ENCODE measurements around the gene ZNF431.
"Not testable (repeated sequence)": the region's sequence is repeated elsewhere in the genome, so short reads cannot be mapped to it uniquely, and the experiment has no call there.

Gene ZNF431

DNA sequence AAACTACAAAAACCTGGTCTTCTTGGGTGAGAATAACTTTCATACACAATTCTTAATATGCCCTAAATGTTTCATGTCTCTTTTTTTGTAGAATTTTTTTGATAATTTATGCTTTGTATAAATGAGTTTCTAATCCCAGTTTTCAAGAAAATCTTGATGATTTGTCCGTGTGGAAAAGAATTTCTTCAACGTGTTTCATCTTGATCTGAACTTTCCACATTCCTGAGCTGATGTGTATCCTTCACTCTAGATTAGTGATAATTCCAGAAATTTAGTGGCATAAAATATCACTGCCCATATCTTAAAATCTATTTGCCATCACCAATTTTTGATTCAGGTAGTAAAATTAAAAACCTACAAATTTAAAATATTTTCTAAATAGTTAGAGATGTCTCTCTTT lies 24.6 kb downstream of the ZNF431 start:
- H3K4me3 Mint-ChIP-seq = no peak overlapping the region
- intact Hi-C loops (cut with micrococcal nuclease) = no loop called here
- peaks cover 86% of the 10 kb centered on the region for H3K36me3 Mint-ChIP-seq (ENCODE audit: low read depth)
- H3K27me3 Mint-ChIP-seq = no peaks in the 10 kb centered on the region
- H3K27ac Mint-ChIP-seq = no peak overlapping the region
- H3K9me3 Mint-ChIP-seq = peaks cover 7% of the 10 kb centered on the region
- no peaks in the 10 kb centered on the region for H3K4me1 Mint-ChIP-seq (ENCODE audit: low read depth)

GRCh38 chr19:21197590-21198295 lies 55.9 kb downstream of the ZNF431 start:
- intact Hi-C loops (cut with micrococcal nuclease) = no loop called here
- Mint-ChIP-seq H3K4me1 (ENCODE audit: low read depth) (peaks cover 12% of the 10 kb centered on the region), H3K36me3 (ENCODE audit: low read depth) (no peaks in the 10 kb centered on the region), H3K9me3 (no peaks in the 10 kb centered on the region), H3K27ac (no peak overlapping the region), H3K27me3 (no peaks in the 10 kb centered on the region), H3K4me3 (no peak overlapping the region)

DNA sequence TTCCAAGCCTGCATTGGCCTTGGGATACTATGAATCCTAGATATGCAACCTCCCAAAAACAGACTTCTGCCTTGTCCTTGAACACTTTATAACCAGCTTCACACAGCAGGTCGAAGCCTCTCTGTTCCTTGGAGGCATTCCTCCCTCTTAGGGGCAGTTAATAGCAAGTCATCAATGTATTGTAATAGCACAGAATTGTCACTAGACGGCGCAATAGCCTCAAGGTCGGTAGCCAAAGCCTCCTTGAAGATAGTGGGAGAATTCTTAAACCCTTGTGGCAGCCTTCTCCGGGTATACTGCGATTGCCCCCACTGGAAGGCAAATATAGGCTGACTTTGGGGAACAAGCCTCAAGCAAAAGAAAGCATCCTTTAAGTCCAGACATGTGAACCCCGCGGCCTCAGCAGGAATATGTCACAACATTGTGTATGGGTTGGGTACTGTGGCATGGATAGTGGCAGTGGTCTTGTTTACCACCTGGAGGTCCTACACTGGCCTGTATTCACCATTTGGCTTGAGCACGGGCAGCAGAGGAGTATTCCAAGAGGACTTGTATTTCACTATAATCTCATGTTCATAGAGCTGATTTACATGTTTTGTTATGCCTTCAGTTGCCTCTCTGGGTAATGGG lies 61.1 kb downstream of the ZNF431 start:
- no peak overlapping the region for H3K4me3 Mint-ChIP-seq
- H3K27me3 Mint-ChIP-seq = no peaks in the 10 kb centered on the region
- H3K9me3 Mint-ChIP-seq = no peaks in the 10 kb centered on the region
- intact Hi-C loops (cut with micrococcal nuclease) = loop anchor here (1.0 to 2.0 kb wide), 3 partner anchors 279 to 688 kb away; no protein-coding TSS in a partner anchor
- no peaks in the 10 kb centered on the region for H3K36me3 Mint-ChIP-seq (ENCODE audit: low read depth)
- H3K27ac Mint-ChIP-seq = no peak overlapping the region
- H3K4me1 Mint-ChIP-seq (ENCODE audit: low read depth) = no peaks in the 10 kb centered on the region

DNA sequence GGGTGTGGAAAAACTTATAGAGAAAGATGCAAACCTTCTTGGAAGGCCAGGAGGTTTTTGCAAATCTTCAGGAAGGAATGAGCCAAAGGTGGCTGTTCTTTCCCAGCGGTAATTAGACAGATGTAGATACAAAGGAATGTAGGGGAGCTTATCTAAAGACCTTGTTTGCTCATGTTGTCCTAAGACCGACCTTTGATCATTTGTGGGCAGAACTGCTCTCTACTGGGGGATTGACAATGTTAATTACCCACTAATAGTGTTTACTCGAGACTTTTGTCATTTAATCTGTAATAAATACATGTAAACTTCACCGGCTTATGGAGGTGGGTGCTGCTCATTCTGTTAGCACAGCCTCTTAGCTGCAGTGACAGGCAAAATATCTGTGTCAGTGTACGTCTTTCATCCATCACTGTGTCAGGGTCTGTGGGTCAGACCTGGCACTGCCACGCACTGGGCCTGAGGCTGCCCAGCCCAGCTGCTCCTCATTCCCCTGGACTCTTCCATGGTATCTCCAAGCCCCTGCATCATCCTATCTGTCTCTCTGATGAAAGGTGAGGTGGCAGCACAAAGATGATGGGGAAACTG lies 68.3 kb downstream of the ZNF431 start:
- intact Hi-C loops (cut with micrococcal nuclease) = no loop called here

GRCh38 chr19:21221693-21222092 lies 79.9 kb downstream of the ZNF431 start:
- Mint-ChIP-seq H3K9me3 (no peaks in the 10 kb centered on the region), H3K4me1 (ENCODE audit: low read depth) (no peaks in the 10 kb centered on the region)
- intact Hi-C loops (cut with micrococcal nuclease) = no loop called here

More for the DNA sequence above, 68.3 kb downstream of the ZNF431 start:
- no peaks in the 10 kb centered on the region for H3K4me1 Mint-ChIP-seq (ENCODE audit: low read depth)
- no peak overlapping the region for H3K4me3 Mint-ChIP-seq
- H3K27ac Mint-ChIP-seq = no peak overlapping the region
- no peaks in the 10 kb centered on the region for H3K27me3 Mint-ChIP-seq
- H3K9me3 Mint-ChIP-seq = peaks cover 21% of the 10 kb centered on the region
- H3K36me3 Mint-ChIP-seq (ENCODE audit: low read depth) = no peaks in the 10 kb centered on the region

DNA sequence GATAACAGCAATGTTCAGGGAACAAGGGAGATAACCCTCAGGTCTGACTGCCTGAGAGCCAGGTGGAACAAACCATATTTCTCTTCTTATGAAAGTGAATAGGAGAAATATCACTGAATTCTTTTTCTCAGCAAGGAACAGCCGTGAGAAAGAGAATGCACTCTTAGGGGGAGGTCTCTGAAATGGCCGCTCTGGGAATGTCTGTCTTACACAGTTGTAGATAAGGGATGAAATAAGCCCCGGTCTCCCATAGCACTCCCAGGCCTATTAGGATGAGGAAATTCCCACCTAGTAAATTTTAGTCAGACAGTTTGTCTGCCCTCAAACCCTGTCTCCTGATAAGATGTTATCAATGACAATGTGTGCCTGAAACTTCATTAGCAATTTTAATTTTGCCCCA lies 88.1 kb downstream of the ZNF431 start:
- H3K36me3 Mint-ChIP-seq (ENCODE audit: low read depth); H3K4me3 Mint-ChIP-seq; intact Hi-C loops (cut with micrococcal nuclease); H3K4me1 Mint-ChIP-seq (ENCODE audit: low read depth); H3K27me3 Mint-ChIP-seq; H3K27ac Mint-ChIP-seq: not testable (repeated sequence)
- H3K9me3 Mint-ChIP-seq = peaks cover 64% of the 10 kb centered on the region

More at GRCh38 chr19:21221693-21222092, 79.9 kb downstream of the ZNF431 start:
- no peaks in the 10 kb centered on the region for H3K36me3 Mint-ChIP-seq (ENCODE audit: low read depth)
- H3K27ac Mint-ChIP-seq = no peak overlapping the region
- no peak overlapping the region for H3K4me3 Mint-ChIP-seq
- H3K27me3 Mint-ChIP-seq = no peaks in the 10 kb centered on the region

- intact Hi-C loops (cut with micrococcal nuclease) = no loop called here
- Mint-ChIP-seq H3K27me3 (no peaks in the 10 kb centered on the region), H3K9me3 (peaks cover 90% of the 10 kb centered on the region)
These were observed 91.9 kb downstream of the ZNF431 start for GRCh38 chr19:21233691-21234090.

DNA sequence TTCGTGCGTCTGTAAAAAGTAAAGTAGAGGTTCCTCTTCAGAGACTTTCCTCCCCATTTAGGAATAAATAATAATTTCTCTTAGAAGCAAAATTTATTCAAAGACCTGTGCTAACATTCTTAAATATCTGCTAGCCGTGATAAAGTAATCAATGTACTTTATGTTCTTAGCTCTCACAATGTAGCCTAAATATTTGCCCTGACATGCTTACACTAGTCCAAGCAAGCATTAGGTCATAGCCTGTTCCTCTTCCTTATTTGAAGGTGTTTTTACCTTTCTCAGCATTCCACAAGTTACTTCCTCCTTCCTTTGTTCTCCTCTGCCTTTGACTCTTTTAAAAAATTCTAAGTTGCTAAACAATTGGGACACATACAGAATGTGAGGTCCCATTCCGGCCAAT lies 94.9 kb downstream of the ZNF431 start:
- H3K9me3 Mint-ChIP-seq = peaks cover 62% of the 10 kb centered on the region
- H3K4me3 Mint-ChIP-seq; H3K27ac Mint-ChIP-seq; H3K36me3 Mint-ChIP-seq (ENCODE audit: low read depth); intact Hi-C loops (cut with micrococcal nuclease); H3K4me1 Mint-ChIP-seq (ENCODE audit: low read depth); H3K27me3 Mint-ChIP-seq: not testable (repeated sequence)

More at GRCh38 chr19:21233691-21234090, 91.9 kb downstream of the ZNF431 start:
- no peak overlapping the region for H3K4me3 Mint-ChIP-seq
- H3K27ac Mint-ChIP-seq = no peak overlapping the region
- H3K36me3 Mint-ChIP-seq (ENCODE audit: low read depth) = no peaks in the 10 kb centered on the region
- no peaks in the 10 kb centered on the region for H3K4me1 Mint-ChIP-seq (ENCODE audit: low read depth)

- no peaks in the 10 kb centered on the region for H3K27me3 Mint-ChIP-seq
- intact Hi-C loops (cut with micrococcal nuclease) = no loop called here
- peaks cover 46% of the 10 kb centered on the region for H3K9me3 Mint-ChIP-seq
- no peaks in the 10 kb centered on the region for H3K36me3 Mint-ChIP-seq (ENCODE audit: low read depth)
- H3K4me1 Mint-ChIP-seq (ENCODE audit: low read depth) = no peaks in the 10 kb centered on the region
- no peak overlapping the region for H3K27ac Mint-ChIP-seq
- H3K4me3 Mint-ChIP-seq = no peak overlapping the region
These were observed 96.8 kb downstream of the ZNF431 start for GRCh38 chr19:21238670-21239069.

Data from dendritic cell treated with granulocyte-macrophage colony-stimulating factor and Interleukin-4, amounts not matched to agents 40 ng/mL and 50 ng/mL, for 4 days (primary cell).